Bronchial epithelial cell (primary cell): ENCODE results near the gene CDH24. TPM values are rescaled to one million over a fixed set of nuclear protein-coding genes. Genes with fewer than 3 reads are reported as not detected.
A peak's percentile ranks its signal among the peaks of the same experiment; 100 is the strongest.

ENCODE experiments used
- DNase-seq: peaks from one replicate; pipeline ENCODE4 v3.0.0-alpha.2; 2010; ENCODE audit warnings: low read depth
- FAIRE-seq: peaks from 2 replicates; lab custom pipeline; 2011; peaks lifted over from hg19 to GRCh38; lab: Jason Lieb, UNC
- H3K27me3 ChIP-seq: 2 replicates; pipeline ENCODE4 v1.5.1; 2011; ENCODE audit warnings: low read length; ENCODE audit not compliant: control insufficient read depth, insufficient read depth
- H3K36me3 ChIP-seq: 2 replicates; pipeline ENCODE4 v1.5.1; 2011; ENCODE audit warnings: low read length; ENCODE audit not compliant: control insufficient read depth, insufficient read depth
- H3K4me3 ChIP-seq: 2 replicates; pipeline ENCODE4 v1.5.1; 2011; ENCODE audit warnings: mild to moderate bottlenecking, low read depth, low read length, control low read depth
- CTCF ChIP-seq: IDR thresholded peaks from 2 replicates; pipeline ENCODE4 v1.5.1; 2011; ENCODE audit warnings: mild to moderate bottlenecking, moderate library complexity, low read length, control low read depth, inconsistent platforms; ENCODE audit not compliant: insufficient read depth, severe bottlenecking
- total RNA-seq: library from RNA; depleted of rRNA; stranded (reverse); fragments of >200 nt; gene quantifications from 2 replicates; pipeline ENCODE4 v1.2.1, GENCODE V29; 2014

The CDH24 gene
- total RNA-seq, 1 donor from 2014 or later, result 2.9 TPM

GRCh38 chr14:23085458-23085857 is 28.1 kb upstream of the CDH24 start:
- FAIRE-seq (no peak), DNase-seq (no peak)
- Histone ChIP-seq H3K27me3 (no peaks in the 10 kb centered on the region), H3K36me3 (peaks cover 10% of the 10 kb centered on the region), H3K4me3 (no peak overlapping the region)
- no peak for TF ChIP-seq CTCF

GRCh38 chr14:23080474-23080873 is 23.2 kb upstream of the CDH24 start:
- no peak for FAIRE-seq
- DNase-seq, result no peak
- Histone ChIP-seq H3K36me3 (peaks cover 12% of the 10 kb centered on the region), H3K27me3 (no peaks in the 10 kb centered on the region), H3K4me3 (no peak overlapping the region)
- TF ChIP-seq CTCF, result no peak

DNA sequence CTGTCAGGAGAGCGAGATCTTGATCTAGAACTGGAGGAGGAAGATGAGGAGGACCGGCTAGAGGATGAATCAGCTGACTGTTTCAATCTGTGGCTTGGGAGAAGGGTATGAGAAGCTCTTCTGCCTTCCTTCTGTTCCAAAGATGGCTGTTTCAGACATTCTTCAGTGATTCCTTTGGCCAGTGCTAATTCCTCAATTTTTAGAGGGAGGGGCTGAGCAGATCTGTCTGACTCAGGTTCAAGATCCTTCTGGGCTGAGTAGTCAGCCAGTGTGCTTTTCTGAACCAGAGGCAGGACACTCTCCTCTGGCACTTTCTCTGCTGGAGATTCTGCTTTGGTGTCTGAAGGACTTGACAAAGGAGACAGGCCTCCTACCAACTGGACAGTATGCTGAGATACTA is 22.4 kb upstream of the CDH24 start:
- Histone ChIP-seq H3K4me3 (no peak overlapping the region), H3K36me3 (peaks cover 13% of the 10 kb centered on the region), H3K27me3 (no peaks in the 10 kb centered on the region)
- no peak for FAIRE-seq
- no peak for DNase-seq
- no peak for TF ChIP-seq CTCF

- FAIRE-seq (no peak), DNase-seq (peak; percentile 94)
- H3K27me3 ChIP-seq, result no peaks in the 10 kb centered on the region
- peaks cover 13% of the 10 kb centered on the region for H3K36me3 ChIP-seq
- TF ChIP-seq CTCF, result no peak
- no peak overlapping the region for H3K4me3 ChIP-seq
Measured at GRCh38 chr14:23078692-23079116, 21.4 kb upstream of the CDH24 start.

DNA sequence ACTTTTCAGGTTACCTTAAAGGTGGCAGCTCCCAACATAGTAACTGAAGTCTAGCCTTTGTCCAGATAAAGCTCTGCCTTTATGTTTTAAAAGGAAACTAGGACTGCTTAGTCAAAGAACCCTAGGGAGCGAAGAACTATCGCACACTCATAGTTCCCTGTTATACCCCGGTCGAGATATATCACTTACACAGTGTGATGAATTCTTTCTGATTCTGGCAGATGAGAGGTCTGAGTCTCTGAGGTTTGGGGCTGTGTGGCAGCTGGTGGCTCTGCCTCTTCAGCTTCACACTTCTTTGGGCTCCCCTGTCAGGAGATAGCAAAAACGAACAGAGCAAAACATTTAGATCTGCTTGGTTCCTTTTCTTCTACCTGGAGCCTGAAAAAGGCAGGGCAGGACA is 20.6 kb upstream of the CDH24 start:
- no peak for FAIRE-seq
- H3K4me3 ChIP-seq, result no peak overlapping the region
- peaks cover 13% of the 10 kb centered on the region for H3K36me3 ChIP-seq
- H3K27me3 ChIP-seq, result no peaks in the 10 kb centered on the region
- no peak for DNase-seq
- no peak for TF ChIP-seq CTCF

GRCh38 chr14:23076785-23077408 is 19.6 kb upstream of the CDH24 start:
- H3K36me3 ChIP-seq, result peaks cover 16% of the 10 kb centered on the region

More at GRCh38 chr14:23076785-23077408, 19.6 kb upstream of the CDH24 start:
- DNase-seq, result no peak
- no peaks in the 10 kb centered on the region for H3K27me3 ChIP-seq
- FAIRE-seq, result no peak
- peak; percentile 56 for TF ChIP-seq CTCF
- no peak overlapping the region for H3K4me3 ChIP-seq
